Gastroesophageal sphincter (tissue), 3 donors: ENCODE results near the gene VIP.
"Not testable (repeated sequence)": the region's sequence is repeated elsewhere in the genome, so short reads cannot be mapped to it uniquely, and the experiment has no call there.

Experiments
- POLR2A ChIP-seq, 2 donors: fragments of 450-650 bp; IDR thresholded peaks; one replicate each; pipeline ENCODE4 v1.6.1; 2017; ENCODE audit warnings: antibody characterized with exemption in 2 of 2, mild to moderate bottlenecking in 2 of 2, moderate library complexity in 1 of 2
- TF ChIP-seq, protein P1 (sequence below), 4 experiments: fragments of 200-600 bp in 2 of 4; fragments of 450-650 bp in 2 of 4; sonication (generic) in 1 of 4; IDR thresholded peaks; one replicate each; pipeline ENCODE4 v1.5.1; 2017 to 2019; ENCODE audit warnings: antibody characterized with exemption in 4 of 4, mild to moderate bottlenecking in 2 of 4, moderate library complexity in 2 of 4

DNA sequence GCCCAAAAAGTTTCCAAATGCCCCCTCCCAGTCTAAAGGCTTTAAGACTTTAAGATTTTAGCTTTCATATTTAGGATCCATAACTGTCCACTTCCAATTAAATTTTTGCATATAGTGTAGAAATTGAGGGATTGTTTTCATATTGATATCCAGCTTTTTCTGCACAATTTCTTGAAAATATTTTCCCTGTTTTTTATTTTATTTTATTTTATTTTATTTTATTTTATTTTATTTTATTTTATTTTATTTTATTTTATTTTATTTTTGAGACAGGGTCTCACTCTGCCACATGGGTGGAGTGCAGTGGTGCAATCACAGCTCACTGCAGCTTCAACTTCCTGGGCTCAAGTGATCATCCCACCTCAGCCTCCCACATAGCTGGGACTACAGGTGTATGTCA lies 46.8 kb upstream of the VIP start:
- TF ChIP-seq, protein P1, sequence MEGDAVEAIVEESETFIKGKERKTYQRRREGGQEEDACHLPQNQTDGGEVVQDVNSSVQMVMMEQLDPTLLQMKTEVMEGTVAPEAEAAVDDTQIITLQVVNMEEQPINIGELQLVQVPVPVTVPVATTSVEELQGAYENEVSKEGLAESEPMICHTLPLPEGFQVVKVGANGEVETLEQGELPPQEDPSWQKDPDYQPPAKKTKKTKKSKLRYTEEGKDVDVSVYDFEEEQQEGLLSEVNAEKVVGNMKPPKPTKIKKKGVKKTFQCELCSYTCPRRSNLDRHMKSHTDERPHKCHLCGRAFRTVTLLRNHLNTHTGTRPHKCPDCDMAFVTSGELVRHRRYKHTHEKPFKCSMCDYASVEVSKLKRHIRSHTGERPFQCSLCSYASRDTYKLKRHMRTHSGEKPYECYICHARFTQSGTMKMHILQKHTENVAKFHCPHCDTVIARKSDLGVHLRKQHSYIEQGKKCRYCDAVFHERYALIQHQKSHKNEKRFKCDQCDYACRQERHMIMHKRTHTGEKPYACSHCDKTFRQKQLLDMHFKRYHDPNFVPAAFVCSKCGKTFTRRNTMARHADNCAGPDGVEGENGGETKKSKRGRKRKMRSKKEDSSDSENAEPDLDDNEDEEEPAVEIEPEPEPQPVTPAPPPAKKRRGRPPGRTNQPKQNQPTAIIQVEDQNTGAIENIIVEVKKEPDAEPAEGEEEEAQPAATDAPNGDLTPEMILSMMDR (IDR thresholded peaks at IDR 0.05), result not testable (repeated sequence)
- TF ChIP-seq POLR2A (IDR thresholded peaks at IDR 0.05), result not testable (repeated sequence)
